Natural killer cell (primary cell): ENCODE measurements around the gene BCL2. TPM values are rescaled to one million over a fixed set of nuclear protein-coding genes. Genes with fewer than 3 reads are reported as not detected.

Source experiments
- ATAC-seq, 3 donors: fragments of 150-1000 bp in 2 of 3; fragments of 200-7000 bp in 1 of 3; cut with Tn5 transposase; 1 replicate in 1 of 3; 2 replicates in 2 of 3; pipeline ENCODE4 v1.10.0; 2021; ENCODE audit warnings: mild to moderate bottlenecking in 2 of 3, moderate library complexity in 2 of 3
- DNase-seq, 2 donors: peaks; one replicate each; pipeline versions ENCODE4 v3.0.0 to v3.0.0-alpha.2; 2013 to 2021; ENCODE audit warnings: mixed read lengths in 1 of 2
- H3K27ac ChIP-seq: one replicate; pipeline ENCODE4 v1.5.1; 2013; ENCODE audit warnings: mild to moderate bottlenecking, low read length
- H3K27me3 ChIP-seq: one replicate; pipeline ENCODE4 v1.6.1; 2013; ENCODE audit warnings: low read length; ENCODE audit not compliant: control insufficient read depth, insufficient read depth
- H3K36me3 ChIP-seq: one replicate; pipeline ENCODE4 v1.6.1; 2013; ENCODE audit warnings: low read length; ENCODE audit not compliant: control insufficient read depth, insufficient read depth
- H3K4me1 ChIP-seq: one replicate; pipeline ENCODE4 v1.6.1; 2013; ENCODE audit warnings: low read length; ENCODE audit not compliant: control insufficient read depth, insufficient read depth
- H3K4me3 ChIP-seq: one replicate; pipeline ENCODE4 v1.5.1; 2013; ENCODE audit warnings: low read length
- H3K9me3 ChIP-seq: one replicate; pipeline ENCODE4 v1.6.1; 2013; ENCODE audit warnings: low read length; ENCODE audit not compliant: control insufficient read depth, insufficient read depth
- H3K27ac Mint-ChIP-seq, 2 donors: one replicate each; pipeline ENCODE4 v1.8.0; 2022; ENCODE audit warnings: mild to moderate bottlenecking in 2 of 2, mixed read lengths in 2 of 2, moderate library complexity in 1 of 2
- H3K27me3 Mint-ChIP-seq, 2 donors: one replicate each; pipeline ENCODE4 v1.8.0; 2022; ENCODE audit warnings: low read depth in 2 of 2, mixed read lengths in 2 of 2
- H3K36me3 Mint-ChIP-seq: one replicate; pipeline ENCODE4 v1.8.0; 2022; ENCODE audit warnings: mixed read lengths
- H3K4me1 Mint-ChIP-seq, 2 donors: one replicate each; pipeline ENCODE4 v1.8.0; 2022; ENCODE audit warnings: mixed read lengths in 2 of 2
- H3K4me3 Mint-ChIP-seq: one replicate; pipeline ENCODE4 v1.8.0; 2022; ENCODE audit warnings: mild to moderate bottlenecking, moderate library complexity, mixed read lengths
- H3K9me3 Mint-ChIP-seq, 2 donors: one replicate each; pipeline ENCODE4 v1.8.0; 2022; ENCODE audit warnings: mixed read lengths in 2 of 2
- WGBS: methylation state at CpG from one replicate; pipeline ENCODE4 v1.1.7; 2013; ENCODE audit warnings: missing lambda C conversion rate; ENCODE audit not compliant: insufficient coverage; 5-methylcytosine and 5-hydroxymethylcytosine counted together
- intact Hi-C: fragments of 100-400 bp; cut with micrococcal nuclease; formaldehyde crosslinking; loops from one replicate; pipeline ENCODE4 v1.14.2; 2022
- total RNA-seq, 4 donors: library from RNA; stranded (reverse); fragments of 120-200 nt in 1 of 4; gene quantifications; one replicate each; pipeline versions ENCODE4 v1.2.3 to v1.2.4, GENCODE V29; 2013 to 2022
- TF ChIP-seq, protein P1 (sequence below): fragments of 200-600 bp; IDR thresholded peaks from one replicate; pipeline ENCODE4 v1.8.0; 2022; ENCODE audit warnings: antibody characterized with exemption

BCL2 gene
- total RNA-seq, 3 donors from 2014 or later (not counting 1 experiment from before 2014, with no cell fraction given) = 28.2 to 64.2 (median 33.4) TPM

DNA sequence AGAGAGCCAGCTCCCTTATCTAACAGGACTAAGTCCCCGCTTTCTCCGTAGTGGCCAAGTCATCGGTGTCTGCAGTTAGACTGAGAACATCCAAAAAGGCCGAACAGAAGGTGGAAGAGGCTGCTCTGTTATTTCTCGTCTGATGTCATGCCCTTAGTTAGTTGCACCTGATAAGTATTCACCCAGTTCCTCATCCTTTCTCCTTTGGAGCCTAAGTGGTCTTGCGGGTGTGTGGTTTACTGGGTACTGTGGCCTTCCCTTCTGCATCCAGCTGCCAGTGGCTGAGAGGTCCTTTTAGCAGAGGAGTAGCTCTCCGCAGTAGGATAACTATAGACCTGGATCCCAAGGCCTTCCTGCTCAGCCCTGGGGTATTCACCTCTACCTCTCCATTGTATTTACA is 211.6 kb downstream of the BCL2 start:
- intact Hi-C loops = no loop called here
- Mint-ChIP-seq H3K4me3 (no peak overlapping the region), H3K36me3 (peaks cover 13% of the 10 kb centered on the region), H3K4me1 (peaks cover 26 to 42% of the 10 kb centered on the region in 2 donors), H3K27me3 (peaks cover 0 to 8% of the 10 kb centered on the region in 2 donors), H3K27ac (no peak overlapping the region), H3K9me3 (peaks cover 7 to 14% of the 10 kb centered on the region in 2 donors)
- 84% methylated on average over 7 of the region's 7 CpGs for WGBS
- Histone ChIP-seq H3K27ac (no peak overlapping the region), H3K36me3 (no peaks in the 10 kb centered on the region), H3K9me3 (peaks cover 12% of the 10 kb centered on the region), H3K4me1 (peaks cover 18% of the 10 kb centered on the region), H3K4me3 (no peak overlapping the region), H3K27me3 (no peaks in the 10 kb centered on the region)
- DNase-seq (no peak), ATAC-seq (no peak)
- TF ChIP-seq, protein P1, sequence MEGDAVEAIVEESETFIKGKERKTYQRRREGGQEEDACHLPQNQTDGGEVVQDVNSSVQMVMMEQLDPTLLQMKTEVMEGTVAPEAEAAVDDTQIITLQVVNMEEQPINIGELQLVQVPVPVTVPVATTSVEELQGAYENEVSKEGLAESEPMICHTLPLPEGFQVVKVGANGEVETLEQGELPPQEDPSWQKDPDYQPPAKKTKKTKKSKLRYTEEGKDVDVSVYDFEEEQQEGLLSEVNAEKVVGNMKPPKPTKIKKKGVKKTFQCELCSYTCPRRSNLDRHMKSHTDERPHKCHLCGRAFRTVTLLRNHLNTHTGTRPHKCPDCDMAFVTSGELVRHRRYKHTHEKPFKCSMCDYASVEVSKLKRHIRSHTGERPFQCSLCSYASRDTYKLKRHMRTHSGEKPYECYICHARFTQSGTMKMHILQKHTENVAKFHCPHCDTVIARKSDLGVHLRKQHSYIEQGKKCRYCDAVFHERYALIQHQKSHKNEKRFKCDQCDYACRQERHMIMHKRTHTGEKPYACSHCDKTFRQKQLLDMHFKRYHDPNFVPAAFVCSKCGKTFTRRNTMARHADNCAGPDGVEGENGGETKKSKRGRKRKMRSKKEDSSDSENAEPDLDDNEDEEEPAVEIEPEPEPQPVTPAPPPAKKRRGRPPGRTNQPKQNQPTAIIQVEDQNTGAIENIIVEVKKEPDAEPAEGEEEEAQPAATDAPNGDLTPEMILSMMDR = no peak

DNA sequence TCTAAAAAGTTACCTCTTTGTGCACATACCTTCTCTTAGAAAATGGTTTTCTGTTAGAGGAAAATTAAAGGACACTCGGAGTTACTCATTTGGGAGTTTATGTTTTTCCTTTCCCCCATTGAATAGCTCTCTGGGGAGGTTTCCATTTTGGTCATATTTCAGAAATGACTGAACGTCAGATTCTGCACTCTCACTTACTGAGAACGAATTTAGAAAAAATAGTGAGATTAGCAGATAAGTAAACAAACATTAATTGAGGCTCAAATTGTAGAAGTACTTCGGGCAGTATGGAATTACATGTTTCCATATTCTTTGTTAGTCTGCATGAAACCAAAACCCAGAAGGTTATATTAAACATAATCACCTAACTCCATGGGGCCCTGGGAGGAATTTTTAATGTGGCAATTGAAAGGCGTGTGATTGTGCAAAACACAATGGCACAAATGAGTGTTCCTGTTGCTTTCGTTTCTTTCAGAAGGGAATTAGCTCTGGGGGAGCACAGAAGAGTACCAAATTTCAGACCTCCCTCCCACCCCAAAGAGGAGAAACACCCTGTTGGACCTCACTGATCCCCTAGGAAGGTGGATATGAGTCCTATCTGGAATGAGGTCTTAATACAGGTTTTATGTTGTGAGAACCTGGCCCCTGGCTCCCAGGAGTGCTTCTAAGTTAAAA is 212.3 kb downstream of the BCL2 start:
- Histone ChIP-seq H3K36me3 (no peaks in the 10 kb centered on the region), H3K4me3 (no peak overlapping the region), H3K4me1 (peaks cover 17% of the 10 kb centered on the region), H3K27ac (no peak overlapping the region), H3K9me3 (peaks cover 6% of the 10 kb centered on the region), H3K27me3 (no peaks in the 10 kb centered on the region)
- Mint-ChIP-seq H3K4me1 (peaks cover 20 to 39% of the 10 kb centered on the region in 2 donors), H3K9me3 (peaks cover 3 to 9% of the 10 kb centered on the region in 2 donors), H3K36me3 (peaks cover 7% of the 10 kb centered on the region), H3K27ac (no peak overlapping the region), H3K27me3 (peaks cover 0 to 9% of the 10 kb centered on the region in 2 donors), H3K4me3 (no peak overlapping the region)
- DNase-seq (no peak), ATAC-seq (no peak)
- TF ChIP-seq, protein P1 = no peak
- 48% methylated on average over 4 of the region's 6 CpGs for WGBS
- intact Hi-C loops = no loop called here

DNA sequence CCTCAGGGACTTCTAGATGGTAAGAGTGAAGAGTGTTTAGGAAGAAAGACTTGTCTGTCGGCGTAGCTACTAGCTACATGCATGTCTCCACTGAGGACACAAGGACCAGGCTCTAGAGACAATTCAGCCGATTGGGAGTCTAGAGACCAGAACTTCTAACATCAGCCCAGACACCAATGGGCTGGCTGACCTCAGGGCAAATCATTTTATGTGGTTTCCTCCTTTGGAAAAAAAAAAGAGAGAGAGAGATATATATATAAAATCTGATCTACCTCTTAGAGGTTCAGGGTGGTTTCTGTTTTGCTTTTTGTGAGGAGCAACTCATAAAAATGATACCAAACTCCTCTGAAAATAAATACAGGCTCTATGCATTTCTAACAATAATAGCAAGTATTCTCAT is 212.8 kb downstream of the BCL2 start:
- H3K4me3 ChIP-seq = no peak overlapping the region
- H3K9me3 ChIP-seq = peaks cover under 1% of the 10 kb centered on the region
- Mint-ChIP-seq H3K27ac (peak overlapping the region in 1 of 2 donors; percentile 71), H3K9me3 (peaks cover 3 to 6% of the 10 kb centered on the region in 2 donors), H3K36me3 (peaks cover 1% of the 10 kb centered on the region), H3K4me3 (no peak overlapping the region), H3K4me1 (peaks cover 14 to 38% of the 10 kb centered on the region in 2 donors), H3K27me3 (peaks cover 0 to 15% of the 10 kb centered on the region in 2 donors)
- DNase-seq (no peak), ATAC-seq (no peak)
- peaks cover 11% of the 10 kb centered on the region for H3K4me1 ChIP-seq
- H3K36me3 ChIP-seq = no peaks in the 10 kb centered on the region
- H3K27ac ChIP-seq = peak overlapping the region; percentile 37
- TF ChIP-seq, protein P1 = no peak
- intact Hi-C loops = no loop called here
- WGBS = 33% methylated on average over 3 of the region's 3 CpGs
- H3K27me3 ChIP-seq = no peaks in the 10 kb centered on the region
